Heart right ventricle (tissue), 16 donors: ENCODE results near the gene TPRG1L. TPM values are rescaled to one million over a fixed set of nuclear protein-coding genes. Genes with fewer than 3 reads are reported as not detected.

Source experiments
- ATAC-seq, 8 donors: fragments of 200-7000 bp; cut with Tn5 transposase; one replicate each; pipeline ENCODE4 v1.9.1; 2020; ENCODE audit warnings: mild to moderate bottlenecking in 8 of 8, moderate library complexity in 8 of 8, moderate number of reproducible peaks in 1 of 8
- DNase-seq, 2 donors: peaks; one replicate each; pipeline ENCODE4 v3.0.0-alpha.2; 2020
- H3K27ac ChIP-seq, 10 donors: fragments of 200-600 bp; sonication (generic) in 2 of 10; one replicate each; pipeline versions ENCODE4 v1.5.0 to v1.8.0; 2020 to 2022; ENCODE audit warnings: mild to moderate bottlenecking in 3 of 10
- H3K27me3 ChIP-seq, 7 donors: fragments of 200-600 bp; one replicate each; pipeline ENCODE4 v1.8.0; 2021 to 2022; ENCODE audit warnings: mild to moderate bottlenecking in 2 of 7
- H3K36me3 ChIP-seq, 9 donors: fragments of 200-600 bp; sonication (generic) in 1 of 9; one replicate each; pipeline versions ENCODE4 v1.5.0 to v1.8.0; 2020 to 2022; ENCODE audit warnings: mild to moderate bottlenecking in 2 of 9
- H3K4me1 ChIP-seq, 9 donors: fragments of 200-600 bp; sonication (generic) in 1 of 9; one replicate each; pipeline versions ENCODE4 v1.5.0 to v1.8.0; 2020 to 2022; ENCODE audit warnings: mild to moderate bottlenecking in 4 of 9
- H3K4me3 ChIP-seq, 10 donors: fragments of 200-600 bp; sonication (generic) in 2 of 10; one replicate each; pipeline versions ENCODE4 v1.5.0 to v1.8.0; 2020 to 2022; ENCODE audit warnings: mild to moderate bottlenecking in 7 of 10, moderate library complexity in 2 of 10
- H3K9me3 ChIP-seq, 11 donors: fragments of 200-600 bp in 10 of 11; sonication (generic) in 2 of 11; one replicate each; pipeline versions ENCODE4 v1.5.0 to v1.8.0; 2013 to 2022; ENCODE audit warnings: mild to moderate bottlenecking in 2 of 11, control low read depth in 1 of 11, moderate library complexity in 1 of 11
- WGBS, 2 donors: extraction: QIAGEN DNeasy Blood & Tissue Kit; methylation state at CpG; one replicate each; pipeline ENCODE4 v1.1.7; 2013; ENCODE audit warnings: inconsistent platforms in 1 of 2; 5-methylcytosine and 5-hydroxymethylcytosine counted together
- intact Hi-C, 10 donors: fragments of 100-400 bp; cut with DNase I; formaldehyde crosslinking; loops; one replicate each; pipeline versions ENCODE4 v1.11.1 to v1.14.2; 2022
- polyA plus RNA-seq, 2 donors: library from polyadenylated mRNA; stranded (reverse); fragments of 200-250 nt; gene quantifications; one replicate each; pipeline ENCODE4 v1.2.3, GENCODE V29; 2013
- total RNA-seq, 10 donors: library from RNA; stranded (reverse); fragmentation: NEBNext Ultra II Directional in 3 of 10; extraction: Animal tissue kit (Norgen Biotek cat#: 25700) in 3 of 10; gene quantifications; one replicate each; pipeline versions ENCODE4 v1.2.1 to v1.2.4, GENCODE V29; 2021 to 2023
- TF ChIP-seq, protein P1 (sequence below), 9 donors: fragments of 200-600 bp; sonication (generic) in 2 of 9; IDR thresholded peaks; one replicate each; pipeline versions ENCODE4 v1.5.0 to v1.8.0; 2021 to 2022; ENCODE audit warnings: antibody characterized with exemption in 9 of 9, mild to moderate bottlenecking in 5 of 9, moderate library complexity in 1 of 9
- donor health status: Arrhythmogenic right ventricular cardiomyopathy.
- donor health status: ischemic (EF 13 %, LVEDD 7.1; RV severe dilation, severe dysfunction).
- donor health status: healthy with polysubstance abuse.
- donor health status: DM: no; HTN: yes; CAD: no.
- donor health status: DM: no; HTN: no; CAD: no.
- donor health status: ischemic (EF 25% LVEDD 6.9; RV normal size, moderate dysfunction).
- donor health status: ischemic (EF 25% LVEDD 5.7; RV mildly dilated, moderate dysfunction).
- donor health status: healthy.
- donor health status: DM: yes; HTN: yes; CAD: no.
- donor health status: Ischemic cardiomyopathy.
- donor health status: ischemic (EF 35%, LVEDD 5.7; RV mildly dilated, moderate dysfunction).
- donor health status: nonischemic (EF 11% LVEDD 7.7; RV severe dilation, severe dysfunction).
- donor health status: DM: yes; HTN: yes; CAD: no.
- donor health status: PGD.
- donor health status: ischemic (EF 29% LVEDD 5.4; RV normal size, mild dysfunction).
- donor health status: nonischemic (EF 23%, LVEDD 6.1; RV moderate dilation, normal function).

The TPRG1L gene
- total and polyA plus RNA-seq, 12 donors: 15.1 to 60.7 (median 49.0) TPM

DNA sequence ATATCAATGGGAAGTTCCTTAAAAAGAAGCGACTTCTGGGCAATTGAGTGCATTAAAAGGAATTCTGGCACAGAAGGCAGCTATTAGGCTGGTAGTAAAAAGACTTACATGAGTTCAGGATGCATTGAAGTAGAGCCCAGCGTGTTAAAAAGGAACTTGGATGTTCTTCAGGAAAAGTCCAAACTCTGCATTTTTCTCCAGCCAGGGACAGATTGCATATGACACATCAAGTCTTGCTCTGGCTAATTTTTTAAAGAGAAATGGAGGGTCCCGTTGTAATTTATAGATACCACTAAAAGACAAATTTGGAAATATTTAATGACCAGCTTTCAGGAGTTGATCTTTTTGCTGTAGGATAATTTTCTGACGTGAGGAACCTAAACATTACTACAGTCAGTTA is 1.2 kb downstream of the TPRG1L start:
- intact Hi-C loops: no loop called here
- peaks cover 12 to 38% (median 27%) of the 10 kb centered on the region in 9 donors for H3K4me1 ChIP-seq
- H3K36me3 ChIP-seq: peaks cover 0 to 52% (median 27%) of the 10 kb centered on the region in 9 donors
- ATAC-seq (no peak), DNase-seq (no peak)
- WGBS, 2 donors: 82% methylated on average over 4 of the region's 4 CpGs
- no peaks in the 10 kb centered on the region for H3K27me3 ChIP-seq
- TF ChIP-seq, protein P1, sequence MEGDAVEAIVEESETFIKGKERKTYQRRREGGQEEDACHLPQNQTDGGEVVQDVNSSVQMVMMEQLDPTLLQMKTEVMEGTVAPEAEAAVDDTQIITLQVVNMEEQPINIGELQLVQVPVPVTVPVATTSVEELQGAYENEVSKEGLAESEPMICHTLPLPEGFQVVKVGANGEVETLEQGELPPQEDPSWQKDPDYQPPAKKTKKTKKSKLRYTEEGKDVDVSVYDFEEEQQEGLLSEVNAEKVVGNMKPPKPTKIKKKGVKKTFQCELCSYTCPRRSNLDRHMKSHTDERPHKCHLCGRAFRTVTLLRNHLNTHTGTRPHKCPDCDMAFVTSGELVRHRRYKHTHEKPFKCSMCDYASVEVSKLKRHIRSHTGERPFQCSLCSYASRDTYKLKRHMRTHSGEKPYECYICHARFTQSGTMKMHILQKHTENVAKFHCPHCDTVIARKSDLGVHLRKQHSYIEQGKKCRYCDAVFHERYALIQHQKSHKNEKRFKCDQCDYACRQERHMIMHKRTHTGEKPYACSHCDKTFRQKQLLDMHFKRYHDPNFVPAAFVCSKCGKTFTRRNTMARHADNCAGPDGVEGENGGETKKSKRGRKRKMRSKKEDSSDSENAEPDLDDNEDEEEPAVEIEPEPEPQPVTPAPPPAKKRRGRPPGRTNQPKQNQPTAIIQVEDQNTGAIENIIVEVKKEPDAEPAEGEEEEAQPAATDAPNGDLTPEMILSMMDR (IDR thresholded peaks at IDR 0.05): no peak
- H3K4me3 ChIP-seq: peak overlapping the region in 7 of 10 donors; percentile 85 to 100 (median 99)
- H3K27ac ChIP-seq: peak overlapping the region in 2 of 10 donors; percentile 81 to 91
- H3K9me3 ChIP-seq: no peaks in the 10 kb centered on the region

DNA sequence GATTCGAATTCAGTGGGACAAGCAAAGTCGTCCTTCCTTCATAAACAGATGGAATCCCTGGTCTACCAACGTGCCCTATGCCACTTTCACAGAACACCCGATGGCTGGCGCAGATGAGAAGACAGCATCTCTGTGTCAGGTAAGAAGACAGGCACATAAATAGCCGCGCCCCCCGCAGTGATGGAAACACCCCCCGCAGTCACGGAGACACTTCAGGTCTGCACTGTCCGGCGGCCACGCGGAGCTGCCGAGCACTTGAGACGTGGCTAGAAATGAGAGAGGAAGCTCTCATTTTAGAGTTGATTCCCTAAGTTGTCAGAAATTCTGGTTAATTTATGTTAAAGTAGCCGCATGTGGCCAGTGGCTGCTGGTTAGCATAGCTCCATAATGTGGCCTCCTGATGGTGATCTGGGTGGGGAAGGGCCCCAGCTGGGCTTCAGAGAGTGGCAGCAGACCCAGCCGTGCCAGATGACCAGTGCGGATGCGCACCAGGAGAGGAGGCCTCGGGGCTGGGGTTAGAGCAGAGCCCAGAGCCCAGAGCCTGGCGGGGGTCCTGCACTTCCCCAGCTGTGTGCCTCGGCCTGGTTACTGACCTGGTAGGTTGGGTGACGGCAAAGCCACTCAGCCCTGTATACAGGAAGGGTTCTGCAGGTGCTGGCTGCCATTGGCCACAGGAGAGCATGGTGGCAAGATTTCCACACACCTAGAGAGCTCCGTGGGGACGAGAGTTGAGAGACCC is 2.9 kb downstream of the TPRG1L start:
- intact Hi-C loops: no loop called here
- no peak overlapping the region for H3K4me3 ChIP-seq
- no peak overlapping the region for H3K27ac ChIP-seq
- WGBS, 2 donors: 93 to 94% methylated on average over 26 of the region's 26 CpGs
- H3K9me3 ChIP-seq: no peaks in the 10 kb centered on the region
- no peaks in the 10 kb centered on the region for H3K27me3 ChIP-seq
- ATAC-seq: no peak
- TF ChIP-seq, protein P1 (IDR thresholded peaks at IDR 0.05): no peak
- peaks cover 0 to 64% (median 44%) of the 10 kb centered on the region in 9 donors for H3K36me3 ChIP-seq
- no peak for DNase-seq
- peaks cover 12 to 35% (median 26%) of the 10 kb centered on the region in 9 donors for H3K4me1 ChIP-seq

- WGBS, 2 donors: 87 to 88% methylated on average over 10 of the region's 10 CpGs
- TF ChIP-seq, protein P1 (IDR thresholded peaks at IDR 0.05): no peak
- ATAC-seq: no peak
- no peak for DNase-seq
- Histone ChIP-seq H3K27me3 (no peaks in the 10 kb centered on the region), H3K4me3 (no peak overlapping the region), H3K4me1 (peaks cover 9 to 27% (median 19%) of the 10 kb centered on the region in 9 donors), H3K36me3 (peaks cover 0 to 72% (median 51%) of the 10 kb centered on the region in 9 donors), H3K27ac (no peak overlapping the region), H3K9me3 (no peaks in the 10 kb centered on the region)
- intact Hi-C loops: no loop called here
Measured at GRCh38 chr1:3628445-3628844, 3.6 kb downstream of the TPRG1L start.

DNA sequence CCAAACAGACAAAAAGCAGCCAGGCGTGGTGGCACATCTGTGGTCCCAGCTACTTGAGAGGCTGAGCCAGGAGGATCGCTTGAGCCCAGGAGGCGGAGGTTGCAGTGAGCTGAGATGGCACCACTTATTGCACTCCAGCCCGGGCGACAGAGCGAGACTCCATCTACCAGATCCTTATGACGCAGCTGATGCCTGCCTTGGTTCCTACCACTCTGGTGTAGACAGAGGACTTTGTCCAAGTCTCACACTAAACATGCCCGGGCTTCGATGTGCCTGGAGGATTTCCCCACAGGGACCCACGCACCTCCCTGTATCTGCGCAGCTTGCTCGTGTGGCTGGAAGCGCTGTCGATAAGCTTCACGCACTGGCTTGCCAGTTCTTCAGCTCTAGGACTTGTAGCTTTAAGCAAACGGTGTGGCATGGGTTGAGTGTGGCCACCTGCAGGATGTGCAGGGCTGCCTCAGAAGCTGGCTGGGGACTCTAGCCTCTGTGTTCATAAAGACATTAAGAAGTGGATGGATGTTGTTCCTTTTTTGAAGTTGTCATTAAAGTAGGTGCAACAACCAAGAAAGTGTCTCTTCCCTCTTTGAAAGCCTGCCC is 4.8 kb downstream of the TPRG1L start:
- peaks cover 0 to 84% (median 64%) of the 10 kb centered on the region in 9 donors for H3K36me3 ChIP-seq
- H3K27me3 ChIP-seq: no peaks in the 10 kb centered on the region
- no peak for ATAC-seq
- no peak overlapping the region for H3K4me3 ChIP-seq
- H3K4me1 ChIP-seq: peaks cover 4 to 19% (median 10%) of the 10 kb centered on the region in 9 donors
- DNase-seq: no peak
- WGBS, 2 donors: 93% methylated on average over 16 of the region's 16 CpGs
- H3K27ac ChIP-seq: no peak overlapping the region
- intact Hi-C loops: no loop called here
- TF ChIP-seq, protein P1 (IDR thresholded peaks at IDR 0.05): no peak
- H3K9me3 ChIP-seq: no peaks in the 10 kb centered on the region
